IPS-11a (cell line): ENCODE results near the gene EPB41L1.

ENCODE experiments used
- H3K4me3 ChIP-seq: one replicate; pipeline ENCODE4 v1.5.1; 2013; ENCODE audit warnings: low read depth, low read length, control low read depth

The EPB41L1 gene

DNA sequence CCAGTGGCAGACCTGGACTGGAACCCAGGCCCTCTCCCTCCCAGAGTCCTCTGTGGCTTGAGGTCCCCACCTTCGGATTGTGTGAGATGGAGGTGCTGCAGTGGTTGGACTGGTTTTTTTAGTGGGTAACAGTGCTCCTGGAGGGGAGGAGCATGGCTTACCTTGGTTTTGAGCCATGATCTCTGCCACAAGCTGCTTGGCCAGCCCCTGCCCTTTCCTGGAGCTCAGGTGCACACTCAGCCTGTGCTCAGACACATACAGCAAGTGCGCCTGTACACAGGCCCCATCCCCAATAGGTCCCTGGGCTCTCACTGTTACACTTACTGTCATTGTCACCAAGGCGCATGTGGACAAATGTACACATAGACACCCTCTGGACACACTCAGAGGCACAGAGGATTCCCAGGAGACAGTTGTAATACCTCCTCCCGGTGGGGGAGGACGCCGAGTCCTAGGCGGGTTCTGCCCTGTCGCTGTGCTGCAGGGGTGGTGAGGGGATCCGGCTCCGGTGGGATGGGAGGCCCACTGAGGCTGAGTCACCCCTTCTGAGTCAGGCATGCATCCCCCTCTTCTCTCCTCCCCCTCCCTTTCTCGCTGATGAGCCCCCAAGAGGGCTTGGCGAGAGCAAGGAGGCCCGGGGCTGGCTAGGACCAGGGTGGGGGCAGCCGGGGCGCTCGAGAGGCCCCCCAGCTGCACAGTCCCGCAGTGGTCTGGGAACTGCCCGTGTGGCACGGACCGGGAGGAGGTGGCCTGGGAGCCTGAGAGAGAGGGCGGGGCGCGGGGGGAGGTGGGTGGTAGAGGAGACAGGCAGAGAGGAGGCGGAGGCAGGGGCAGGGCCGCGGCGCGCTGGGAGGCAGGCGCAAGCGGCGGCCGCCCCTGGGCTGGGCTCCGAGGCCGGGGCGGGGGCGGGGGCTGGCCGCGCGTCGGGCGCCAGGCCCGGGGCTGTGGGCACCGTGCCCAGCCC is 522 bp upstream of the EPB41L1 start:
- H3K4me3 ChIP-seq: peak overlapping the region; percentile 67

- no peak overlapping the region for H3K4me3 ChIP-seq
Measured at GRCh38 chr20:36155629-36155971, 1.1 kb downstream of the EPB41L1 start.

DNA sequence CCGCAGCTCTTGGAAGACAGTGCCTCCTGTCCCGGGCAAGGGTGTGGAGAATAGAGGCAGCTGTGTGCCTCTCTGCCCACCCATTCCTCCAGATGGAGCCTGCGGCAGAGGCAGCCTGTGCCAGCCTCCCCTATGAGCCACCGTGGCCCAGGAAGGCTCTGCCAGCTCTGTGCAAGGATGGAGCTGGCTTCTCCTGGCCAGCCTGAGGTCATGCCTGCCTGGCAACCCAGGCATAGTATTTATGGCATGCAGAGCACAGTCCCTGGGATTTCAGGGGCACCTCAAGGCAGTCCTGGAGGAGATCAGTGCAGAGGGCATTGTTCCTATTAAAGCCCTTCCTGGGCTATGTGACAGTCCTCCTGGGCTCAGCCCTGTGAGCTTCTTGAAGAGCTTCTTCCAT is 1.5 kb downstream of the EPB41L1 start:
- H3K4me3 ChIP-seq: no peak overlapping the region

DNA sequence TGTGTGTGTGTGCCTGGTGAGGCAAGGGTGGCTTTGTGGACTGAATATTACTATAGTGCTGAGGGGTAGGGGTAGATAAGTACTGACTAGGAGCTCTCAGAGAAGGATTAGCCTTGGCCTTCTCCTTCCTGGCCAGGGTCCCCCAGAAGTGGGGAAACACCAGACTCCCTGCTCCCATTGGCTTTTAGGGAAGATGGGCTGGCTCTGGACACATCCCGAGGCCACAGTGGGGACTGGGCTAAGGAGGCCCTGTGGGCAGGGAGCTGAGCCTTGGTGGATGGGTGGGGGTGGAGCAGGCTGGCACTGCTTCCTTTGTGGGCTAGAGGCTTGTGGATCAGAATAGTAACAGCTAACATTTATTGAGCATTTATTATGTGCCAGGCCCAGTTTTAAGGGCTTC is 3.1 kb downstream of the EPB41L1 start:
- H3K4me3 ChIP-seq: no peak overlapping the region

- H3K4me3 ChIP-seq: no peak overlapping the region
Measured at GRCh38 chr20:36158160-36158741, 3.7 kb downstream of the EPB41L1 start.

DNA sequence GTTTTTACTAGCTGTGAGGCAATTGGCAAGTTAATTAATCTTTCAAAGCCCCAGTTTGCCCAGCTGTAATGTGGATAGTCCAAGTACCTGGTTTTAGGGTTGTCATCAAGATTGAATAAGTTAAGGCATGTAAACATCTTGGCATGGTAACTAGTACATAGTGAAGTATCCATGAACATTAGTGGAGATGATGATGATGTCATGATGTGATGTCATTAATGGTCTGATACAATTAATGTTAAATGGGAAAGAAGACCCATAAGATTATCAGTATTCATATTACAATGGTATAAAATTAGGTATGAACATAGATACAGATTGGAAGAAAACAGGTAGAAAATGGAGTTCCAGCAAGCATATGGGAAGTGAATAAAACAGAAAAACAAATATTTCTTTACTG is 5.3 kb downstream of the EPB41L1 start:
- no peak overlapping the region for H3K4me3 ChIP-seq

DNA sequence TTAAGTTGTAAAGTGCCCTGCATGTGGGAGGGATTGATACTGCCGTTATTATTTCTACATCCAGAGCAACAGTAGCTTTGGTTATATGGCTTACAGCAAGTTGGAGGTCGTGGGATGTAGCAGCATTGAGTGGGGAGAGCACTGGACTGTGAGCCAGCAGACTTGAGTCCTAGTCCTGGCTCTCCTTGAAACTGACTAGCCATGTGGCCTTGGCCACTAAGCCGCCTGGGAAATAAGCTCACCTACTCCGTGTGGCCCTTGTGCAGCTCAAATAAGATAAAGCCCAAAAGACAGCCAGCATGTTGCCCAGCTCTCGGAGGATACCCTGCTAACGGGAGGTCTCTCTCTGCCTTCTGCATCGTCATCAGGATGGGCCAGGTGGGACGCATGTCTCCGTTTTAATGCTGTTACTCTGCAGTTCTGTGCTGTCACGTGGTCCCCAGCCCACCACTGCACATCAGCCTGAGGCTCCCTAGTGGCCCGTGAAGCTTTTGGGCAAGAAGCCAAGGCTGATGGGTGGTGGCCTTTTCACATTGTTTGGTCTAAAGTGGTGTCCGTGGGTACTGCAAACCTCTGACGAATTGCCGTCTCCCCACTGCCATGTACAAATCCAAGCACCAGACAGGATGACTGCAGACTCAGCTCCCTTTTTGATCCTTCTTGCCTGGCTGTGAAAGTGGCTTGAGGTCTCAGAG is 7.9 kb downstream of the EPB41L1 start:
- H3K4me3 ChIP-seq: no peak overlapping the region

DNA sequence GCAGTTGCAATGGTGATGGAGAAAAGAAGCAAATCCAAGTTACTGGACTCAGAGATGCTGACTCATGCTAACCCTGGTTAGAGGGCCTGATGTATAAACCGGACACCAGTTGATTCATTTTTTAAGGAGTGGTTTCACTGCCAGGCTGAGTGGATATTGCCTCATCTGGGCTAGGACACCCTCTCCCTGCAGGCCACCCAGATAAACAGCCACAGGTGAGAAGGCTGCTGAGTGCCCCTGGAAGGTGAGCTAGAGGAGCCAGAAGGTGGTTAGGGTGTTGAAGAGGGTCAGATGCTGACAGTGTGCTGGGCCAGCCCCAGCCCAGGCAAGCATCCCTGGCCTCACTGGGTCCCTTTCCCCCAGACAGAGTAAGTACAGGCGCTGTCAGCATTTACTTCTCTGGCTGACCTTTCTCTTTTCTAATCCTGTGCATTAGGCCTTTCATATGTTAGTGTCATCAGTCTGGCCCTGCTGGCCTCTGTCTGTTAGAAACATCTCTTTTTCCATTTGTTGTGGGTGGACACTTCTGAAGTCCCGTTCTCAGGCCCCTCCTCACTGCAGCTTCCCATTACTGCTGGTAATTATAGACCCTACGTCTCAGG is 13.5 kb downstream of the EPB41L1 start:
- H3K4me3 ChIP-seq: no peak overlapping the region

GRCh38 chr20:36170542-36171215 is 16.1 kb downstream of the EPB41L1 start:
- no peak overlapping the region for H3K4me3 ChIP-seq

- no peak overlapping the region for H3K4me3 ChIP-seq
Measured at GRCh38 chr20:36173451-36173933, 19.0 kb downstream of the EPB41L1 start.

DNA sequence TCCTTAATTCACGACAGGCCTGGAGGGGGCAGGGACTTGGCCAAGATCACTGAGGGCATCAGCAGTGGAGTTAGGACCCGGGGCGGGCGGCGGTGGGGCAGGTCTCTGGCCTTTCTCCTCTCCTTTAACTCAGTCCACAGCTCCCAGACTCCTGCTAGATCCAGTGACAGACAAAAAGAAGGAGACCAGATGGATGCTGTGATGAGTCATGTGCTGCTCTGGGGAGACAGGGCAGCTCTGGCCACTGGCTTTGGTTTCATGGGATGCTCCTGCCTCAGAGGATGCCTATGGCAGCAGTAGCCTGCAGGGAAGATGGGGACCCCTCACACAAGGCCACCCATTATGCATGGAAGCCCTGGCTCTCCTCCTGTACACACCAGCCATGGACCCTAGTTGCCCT is 20.5 kb downstream of the EPB41L1 start:
- H3K4me3 ChIP-seq: no peak overlapping the region

DNA sequence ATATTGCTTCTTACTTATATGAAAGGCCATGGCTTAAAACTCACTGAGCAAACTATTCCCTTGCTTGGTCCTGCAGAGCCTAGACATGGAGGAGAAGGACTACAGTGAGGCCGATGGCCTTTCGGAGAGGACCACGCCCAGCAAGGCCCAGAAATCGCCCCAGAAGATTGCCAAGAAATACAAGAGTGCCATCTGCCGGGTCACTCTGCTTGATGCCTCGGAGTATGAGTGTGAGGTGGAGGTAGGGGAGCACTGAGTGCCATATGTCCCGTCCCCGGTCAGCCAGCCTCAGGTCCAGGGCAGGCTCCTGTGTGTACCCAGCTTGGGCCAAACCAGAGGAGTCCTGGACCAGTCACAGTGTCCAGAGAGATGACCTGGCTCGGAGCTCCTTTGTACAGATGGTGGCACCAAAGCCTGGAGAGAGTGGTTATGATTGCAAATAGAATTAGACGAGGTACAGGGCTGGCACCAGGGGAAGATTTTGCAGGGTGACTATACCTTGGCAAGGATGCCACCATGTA is 21.0 kb downstream of the EPB41L1 start:
- H3K4me3 ChIP-seq: no peak overlapping the region

- H3K4me3 ChIP-seq: no peak overlapping the region
Measured at GRCh38 chr20:36177716-36178115, 23.2 kb downstream of the EPB41L1 start.

DNA sequence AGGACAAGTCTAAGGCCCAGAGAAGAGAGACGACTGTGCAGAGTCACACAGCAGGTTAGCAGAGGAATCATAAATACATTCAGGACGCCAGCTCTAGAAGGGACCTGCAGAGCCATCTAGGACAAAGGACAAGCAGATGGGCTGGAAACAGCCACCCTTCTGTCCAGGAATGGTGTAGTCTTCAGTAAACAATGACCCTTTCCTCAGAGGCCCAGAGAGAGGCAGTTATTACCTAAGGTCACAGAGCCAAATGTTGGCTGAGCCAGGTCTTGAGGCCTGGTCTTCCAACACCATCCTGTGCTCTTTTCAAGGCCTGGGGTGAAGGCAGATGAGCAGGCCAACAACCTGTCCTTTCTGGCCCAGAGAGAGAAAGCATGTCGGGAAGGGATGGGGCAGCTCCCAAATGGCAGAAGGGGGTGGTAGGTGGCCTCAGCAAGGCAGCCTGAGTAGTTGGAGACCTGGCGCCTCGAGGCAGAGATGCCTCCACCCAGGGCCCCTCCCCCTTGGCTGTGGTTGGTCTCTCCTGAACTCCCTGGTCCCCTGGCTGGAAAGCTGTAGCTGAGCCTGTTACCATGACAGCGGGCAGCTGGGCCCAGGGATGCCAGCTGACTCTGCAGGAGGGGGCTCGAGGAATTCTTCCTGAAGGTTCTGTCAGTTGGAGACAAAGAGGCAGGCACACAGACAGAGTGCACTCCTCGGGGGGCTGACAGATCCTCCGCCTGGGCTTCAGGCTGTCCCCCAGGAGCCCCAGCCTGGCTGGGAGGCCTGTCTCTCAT is 24.8 kb downstream of the EPB41L1 start:
- H3K4me3 ChIP-seq: no peak overlapping the region

GRCh38 chr20:36180323-36180722 is 25.8 kb downstream of the EPB41L1 start:
- no peak overlapping the region for H3K4me3 ChIP-seq

GRCh38 chr20:36181934-36182603 is 27.5 kb downstream of the EPB41L1 start:
- no peak overlapping the region for H3K4me3 ChIP-seq

DNA sequence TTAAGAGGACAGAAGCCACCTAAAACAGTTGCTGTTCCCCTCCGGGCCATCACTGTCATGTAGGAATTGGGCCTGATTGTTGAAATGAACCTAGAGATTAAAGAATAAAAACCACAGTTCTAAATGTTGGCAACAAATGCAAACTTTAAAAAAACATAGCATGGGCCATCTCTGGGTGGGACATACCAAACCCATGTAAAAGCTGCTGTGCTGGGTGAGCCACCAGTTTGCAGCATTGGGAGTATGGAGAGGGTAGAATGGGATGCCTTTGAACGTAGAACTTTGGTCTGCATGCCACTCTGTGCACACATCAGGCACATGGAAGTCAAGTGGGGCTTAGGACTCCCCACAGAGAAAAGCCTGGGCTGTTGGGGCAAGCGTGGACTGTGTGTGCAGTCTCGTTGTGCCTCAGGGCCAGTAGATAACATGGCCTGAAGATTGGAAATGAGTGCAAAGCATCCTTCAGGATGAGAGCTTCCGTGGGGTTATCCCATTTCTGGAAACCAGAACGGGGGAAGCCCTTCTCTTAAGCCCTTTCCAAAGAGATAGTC is 28.1 kb downstream of the EPB41L1 start:
- H3K4me3 ChIP-seq: no peak overlapping the region

GRCh38 chr20:36183155-36183944 is 28.8 kb downstream of the EPB41L1 start:
- H3K4me3 ChIP-seq: no peak overlapping the region
